Rectal smooth muscle tissue (tissue), 1 donor: Measurements from ENCODE around the gene TERT.
A peak's percentile ranks its signal among the peaks of the same experiment; 100 is the strongest.
"Not testable (repeated sequence)": the region's sequence is repeated elsewhere in the genome, so short reads cannot be mapped to it uniquely, and the experiment has no call there.

Experiments
- H3K27ac ChIP-seq: one replicate; pipeline ENCODE4 v1.7.0; 2013; ENCODE audit warnings: low read depth, low read length, inconsistent platforms
- H3K27me3 ChIP-seq: one replicate; pipeline ENCODE4 v1.7.0; 2013; ENCODE audit warnings: low read length; ENCODE audit not compliant: control insufficient read depth, insufficient read depth
- H3K36me3 ChIP-seq: one replicate; pipeline ENCODE4 v1.7.0; 2013; ENCODE audit warnings: low read length; ENCODE audit not compliant: control insufficient read depth, insufficient read depth
- H3K4me1 ChIP-seq: one replicate; pipeline ENCODE4 v1.7.0; 2013; ENCODE audit warnings: low read length; ENCODE audit not compliant: control insufficient read depth, insufficient read depth
- H3K4me3 ChIP-seq: one replicate; pipeline ENCODE4 v1.7.0; 2013; ENCODE audit warnings: low read length
- H3K9ac ChIP-seq: one replicate; pipeline ENCODE4 v1.7.0; 2013; ENCODE audit warnings: low read length

TERT gene

GRCh38 chr5:1294835-1295649 is at the start of gene TERT:
Gene TERT (minus strand): TSS chr5:1295068. CDS start chr5:1294989, 79 bp downstream.
- no peak within 1 kb of the TSS for H3K4me3 ChIP-seq

GRCh38 chr5:1343931-1344901 is 49.3 kb upstream of the TERT start:
- Histone ChIP-seq H3K27ac (no peak overlapping the region), H3K4me1 (peaks cover 12% of the 10 kb centered on the region), H3K27me3 (no peaks in the 10 kb centered on the region), H3K36me3 (peaks cover 14% of the 10 kb centered on the region), H3K9ac (peak overlapping the region; percentile 19), H3K4me3 (peak overlapping the region; percentile 81)

More at GRCh38 chr5:1294835-1295649, at the start of gene TERT:
- no peak within 1 kb of the TSS for H3K9ac ChIP-seq
- no peak within 1 kb of the TSS for H3K27ac ChIP-seq
- H3K36me3 ChIP-seq = no peaks in the 10 kb centered on the region
- no peaks in the 10 kb centered on the region for H3K4me1 ChIP-seq
- peaks cover 4% of the 10 kb centered on the region for H3K27me3 ChIP-seq

GRCh38 chr5:1343315-1343751 is 48.5 kb upstream of the TERT start:
- H3K27me3 ChIP-seq = no peaks in the 10 kb centered on the region
- peaks cover 16% of the 10 kb centered on the region for H3K36me3 ChIP-seq
- no peak overlapping the region for H3K27ac ChIP-seq
- H3K4me3 ChIP-seq = peak overlapping the region; percentile 19
- H3K4me1 ChIP-seq = peaks cover 12% of the 10 kb centered on the region
- H3K9ac ChIP-seq = no peak overlapping the region

GRCh38 chr5:1342711-1343110 is 47.8 kb upstream of the TERT start:
- peaks cover 22% of the 10 kb centered on the region for H3K36me3 ChIP-seq

GRCh38 chr5:1342268-1342667 is 47.4 kb upstream of the TERT start:
- Histone ChIP-seq H3K4me1 (peaks cover 12% of the 10 kb centered on the region), H3K27me3 (no peaks in the 10 kb centered on the region), H3K36me3 (peaks cover 27% of the 10 kb centered on the region), H3K27ac (no peak overlapping the region), H3K4me3 (no peak overlapping the region), H3K9ac (no peak overlapping the region)

More at GRCh38 chr5:1342711-1343110, 47.8 kb upstream of the TERT start:
- not testable (repeated sequence) for H3K27ac ChIP-seq, H3K9ac ChIP-seq, H3K4me3 ChIP-seq, H3K27me3 ChIP-seq
- peaks cover 12% of the 10 kb centered on the region for H3K4me1 ChIP-seq

GRCh38 chr5:1341863-1342262 is 47.0 kb upstream of the TERT start:
- Histone ChIP-seq H3K4me3 (no peak overlapping the region), H3K9ac (no peak overlapping the region), H3K4me1 (peaks cover 12% of the 10 kb centered on the region), H3K27me3 (no peaks in the 10 kb centered on the region), H3K36me3 (peaks cover 30% of the 10 kb centered on the region), H3K27ac (no peak overlapping the region)

GRCh38 chr5:1339818-1340210 is 44.9 kb upstream of the TERT start:
- not testable (repeated sequence) for H3K4me3 ChIP-seq, H3K27ac ChIP-seq, H3K9ac ChIP-seq, H3K4me1 ChIP-seq, H3K27me3 ChIP-seq
- peaks cover 48% of the 10 kb centered on the region for H3K36me3 ChIP-seq

- not testable (repeated sequence) for H3K4me1 ChIP-seq, H3K4me3 ChIP-seq, H3K27me3 ChIP-seq, H3K9ac ChIP-seq, H3K27ac ChIP-seq
- H3K36me3 ChIP-seq = peaks cover 51% of the 10 kb centered on the region
These were observed 44.4 kb upstream of the TERT start for GRCh38 chr5:1339139-1339817.

GRCh38 chr5:1338506-1339070 is 43.7 kb upstream of the TERT start:
- no peak overlapping the region for H3K4me3 ChIP-seq
- H3K4me1 ChIP-seq = no peaks in the 10 kb centered on the region
- peaks cover 55% of the 10 kb centered on the region for H3K36me3 ChIP-seq
- H3K9ac ChIP-seq = no peak overlapping the region
- H3K27me3 ChIP-seq = no peaks in the 10 kb centered on the region
- H3K27ac ChIP-seq = no peak overlapping the region

- Histone ChIP-seq H3K4me1 (no peaks in the 10 kb centered on the region), H3K4me3 (no peak overlapping the region), H3K9ac (no peak overlapping the region), H3K36me3 (peaks cover 58% of the 10 kb centered on the region), H3K27me3 (no peaks in the 10 kb centered on the region), H3K27ac (no peak overlapping the region)
These were observed 43.3 kb upstream of the TERT start for GRCh38 chr5:1338196-1338490.

- Histone ChIP-seq H3K27me3 (no peaks in the 10 kb centered on the region), H3K4me1 (no peaks in the 10 kb centered on the region), H3K27ac (no peak overlapping the region), H3K36me3 (peaks cover 60% of the 10 kb centered on the region), H3K4me3 (no peak overlapping the region), H3K9ac (no peak overlapping the region)
These were observed 42.8 kb upstream of the TERT start for GRCh38 chr5:1337489-1338195.
